Sciatic nerve (tissue), 2 donors: ENCODE data around the gene TRMT2A. TPM values are rescaled to one million over a fixed set of nuclear protein-coding genes. Genes with fewer than 3 reads are reported as not detected.
A peak's percentile ranks its signal among the peaks of the same experiment; 100 is the strongest.

Experiments
- ATAC-seq: fragments of 200-7000 bp; cut with Tn5 transposase; one replicate; pipeline ENCODE4 v1.9.1; 2020; ENCODE audit warnings: mild to moderate bottlenecking, moderate library complexity
- DNase-seq: peaks from one replicate; pipeline ENCODE4 v3.0.0-alpha.2; 2020; ENCODE audit warnings: low spot score
- intact Hi-C: fragments of 100-400 bp; cut with DNase I; formaldehyde crosslinking; loops from one replicate; pipeline ENCODE4 v1.14.2; 2022
- total RNA-seq: library from RNA; stranded (reverse); fragmentation: NEBNext Ultra II Directional; extraction: Animal tissue kit (Norgen Biotek cat#: 25700); gene quantifications from one replicate; pipeline ENCODE4 v1.2.1, GENCODE V29; 2021
- donor health status: DM: no; HTN: no; CAD: no.
- donor health status: DM: no; HTN: no; CAD: no.

TRMT2A gene
- total RNA-seq, 1 donor from 2014 or later: 46.8 TPM

DNA sequence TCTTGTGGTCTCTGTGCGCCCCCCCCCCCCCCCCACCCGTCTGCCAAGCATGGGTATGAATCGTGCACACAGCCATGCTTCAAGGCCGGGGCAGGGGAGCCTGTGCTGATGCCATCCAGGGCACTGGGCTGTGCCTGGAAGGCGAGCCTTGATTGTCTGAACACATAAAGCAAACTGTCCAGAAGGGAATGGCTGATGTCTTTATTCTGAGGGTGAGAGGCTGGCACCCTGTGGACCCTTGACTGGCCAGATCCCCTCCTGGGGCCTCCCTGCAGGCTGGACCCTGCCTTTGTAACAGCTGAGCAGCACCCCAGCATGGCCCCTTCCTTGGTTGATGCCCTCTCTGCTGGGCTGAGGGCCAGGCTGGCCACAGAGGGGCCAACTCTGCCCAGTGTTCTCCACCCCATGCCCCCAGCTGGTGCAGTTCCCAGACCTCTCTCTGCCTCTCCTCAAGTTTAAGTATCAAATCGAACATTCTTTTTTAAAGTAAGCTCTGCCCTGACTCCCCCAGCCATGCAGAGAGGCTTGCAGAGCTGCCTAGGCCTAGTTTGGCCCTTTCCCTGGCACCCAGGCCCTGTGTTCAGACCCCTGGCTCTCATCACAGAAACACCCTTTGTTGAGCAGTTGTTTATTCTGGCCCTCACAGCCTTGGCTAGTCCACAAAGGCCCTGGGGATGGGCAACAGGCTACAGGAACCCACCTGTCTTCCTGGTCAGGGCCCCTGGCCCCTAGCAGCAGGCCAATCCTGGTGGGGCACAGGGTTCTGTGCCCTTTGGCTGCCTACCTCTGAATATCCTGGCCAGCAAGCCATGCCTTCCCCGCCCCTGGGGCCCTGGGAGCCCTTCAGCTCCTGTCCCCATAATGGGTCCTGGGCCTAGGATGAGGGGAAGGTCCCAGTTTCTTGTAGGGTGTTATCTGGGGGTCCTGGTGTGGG is 5.1 kb downstream of the TRMT2A start:
- ATAC-seq: no peak
- intact Hi-C loops: no loop called here
- DNase-seq: no peak

DNA sequence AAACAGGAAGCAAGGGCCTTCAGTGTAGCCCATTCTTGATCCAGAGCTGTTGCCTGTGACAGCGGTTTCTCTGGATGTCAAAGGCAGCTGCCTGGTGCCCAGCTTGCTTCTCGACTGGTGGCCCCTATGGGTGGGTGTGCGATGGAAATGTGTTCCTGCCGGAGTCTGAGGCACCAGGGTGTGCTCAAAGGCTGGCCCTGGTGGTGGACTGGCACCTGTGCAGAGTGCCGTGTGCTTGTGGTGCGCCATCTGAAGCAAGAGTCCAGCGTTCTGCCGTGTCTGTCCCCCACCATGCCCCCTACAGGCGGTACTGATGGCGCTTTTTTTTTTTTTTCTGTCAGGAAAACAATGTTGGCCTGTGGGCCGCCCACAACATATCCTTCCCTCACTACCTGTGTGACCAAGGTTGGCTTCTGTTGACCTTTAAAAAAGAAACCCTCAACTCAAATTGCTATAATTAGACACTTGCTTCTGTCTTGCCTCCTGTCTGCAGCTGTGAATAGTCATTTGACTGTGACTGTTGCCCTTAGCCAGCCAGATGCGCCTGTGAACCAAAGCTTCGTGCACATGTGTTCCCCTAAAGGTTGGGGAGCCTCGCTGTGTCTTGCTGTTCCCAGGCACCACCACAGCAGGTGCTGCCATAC is 5.9 kb downstream of the TRMT2A start:
- no peak for DNase-seq
- intact Hi-C loops: no loop called here
- no peak for ATAC-seq

DNA sequence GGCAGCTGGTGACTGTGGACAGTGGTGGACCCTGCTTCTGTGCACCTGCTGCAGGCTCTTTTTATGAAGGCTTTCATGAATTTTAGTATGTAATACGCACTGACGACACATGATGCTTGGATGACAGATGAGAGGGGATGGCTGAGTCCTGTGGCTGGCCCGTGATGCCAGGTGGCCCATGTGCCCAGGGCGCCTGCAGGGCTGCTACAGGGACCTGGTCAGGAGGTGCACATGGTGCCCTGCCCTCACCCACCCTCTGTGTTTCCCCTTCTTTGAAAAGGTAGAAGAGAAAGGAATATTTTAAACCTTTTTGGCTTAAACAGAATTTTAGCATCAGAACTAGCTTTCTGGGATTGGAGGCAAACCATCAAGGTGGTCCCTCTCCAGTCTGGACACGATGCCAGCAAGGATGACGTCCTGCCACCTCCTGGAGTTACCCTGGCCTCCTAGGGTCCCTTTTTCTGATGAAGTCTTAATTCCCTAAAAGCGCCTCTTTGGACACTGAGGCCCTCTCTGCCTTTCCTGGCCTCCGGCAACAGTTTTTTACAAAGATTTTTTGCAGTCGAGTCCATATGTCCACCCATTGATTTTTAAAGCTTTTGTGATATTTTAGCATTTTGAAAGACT is 6.6 kb downstream of the TRMT2A start:
- intact Hi-C loops: no loop called here
- DNase-seq: no peak
- no peak for ATAC-seq

DNA sequence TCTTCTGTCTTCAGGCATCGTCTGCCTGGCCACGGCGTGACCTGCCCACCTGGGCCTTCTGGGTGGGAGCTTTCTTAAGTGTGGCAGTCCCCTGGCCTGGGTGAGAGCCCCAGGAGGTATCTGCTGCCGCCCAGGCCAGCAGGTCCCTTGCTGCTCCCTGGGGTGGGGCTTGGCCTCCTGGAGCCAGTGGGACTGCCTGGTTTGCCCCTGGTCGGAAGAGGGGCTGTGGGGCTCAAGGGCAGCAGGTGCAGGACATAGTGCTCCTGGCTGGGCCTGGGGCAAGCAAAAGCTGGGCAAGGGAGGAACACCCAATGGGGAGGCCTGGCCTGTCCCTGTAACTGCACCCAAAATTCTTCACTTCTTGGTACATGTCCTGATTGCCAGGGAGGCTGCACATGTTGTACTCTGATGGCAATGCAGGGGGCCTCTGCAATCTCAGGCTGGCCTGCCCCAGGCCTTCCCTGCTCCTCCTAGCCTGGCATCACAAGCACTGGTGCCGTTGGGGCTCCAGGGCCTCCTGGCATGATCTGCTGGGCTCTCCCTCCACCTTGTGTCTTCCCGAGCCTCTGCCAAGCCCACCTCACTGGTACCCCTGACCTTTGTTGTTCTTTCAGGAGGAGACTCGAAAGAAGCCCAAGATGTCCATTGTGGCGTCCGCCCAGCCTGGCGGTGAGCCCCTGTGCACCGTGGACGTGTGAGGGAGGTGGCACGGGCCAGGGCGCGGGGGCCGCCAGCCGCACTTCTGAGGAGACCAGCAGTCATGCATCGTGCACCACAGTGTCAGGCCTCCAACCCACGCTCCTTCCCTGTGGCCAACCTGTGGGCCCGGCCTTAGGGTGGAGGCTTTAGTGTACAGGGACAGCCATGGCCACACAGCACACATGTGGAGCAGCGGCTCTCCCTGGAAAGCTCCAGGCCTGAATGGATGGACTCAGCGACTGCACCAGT is 7.3 kb downstream of the TRMT2A start:
- intact Hi-C loops: no loop called here
- DNase-seq: no peak
- peak; percentile 14 for ATAC-seq

DNA sequence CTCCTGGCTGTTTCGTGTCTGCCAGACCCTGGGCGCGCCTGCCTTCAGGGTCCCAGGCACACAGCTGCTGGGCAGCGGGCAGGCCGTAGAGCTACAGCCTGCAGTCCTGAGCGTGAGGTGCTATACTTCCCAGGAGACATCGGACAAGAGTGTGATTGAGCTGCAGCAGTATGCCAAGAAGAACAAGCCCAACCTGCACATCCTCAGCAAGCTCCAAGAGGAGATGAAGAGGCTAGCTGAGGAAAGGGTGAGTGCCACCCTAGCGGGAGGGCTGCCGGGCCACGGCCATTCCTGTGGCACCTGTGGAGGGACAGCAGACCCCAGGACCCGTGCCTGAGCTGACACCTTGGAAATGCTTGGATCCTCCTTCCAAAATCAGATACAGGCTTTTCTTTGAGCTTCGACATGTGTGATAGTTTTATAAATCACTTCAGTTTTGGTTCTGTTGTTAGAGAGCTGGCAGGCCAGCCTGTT is 8.2 kb downstream of the TRMT2A start:
- ATAC-seq: no peak
- intact Hi-C loops: no loop called here
- DNase-seq: no peak

DNA sequence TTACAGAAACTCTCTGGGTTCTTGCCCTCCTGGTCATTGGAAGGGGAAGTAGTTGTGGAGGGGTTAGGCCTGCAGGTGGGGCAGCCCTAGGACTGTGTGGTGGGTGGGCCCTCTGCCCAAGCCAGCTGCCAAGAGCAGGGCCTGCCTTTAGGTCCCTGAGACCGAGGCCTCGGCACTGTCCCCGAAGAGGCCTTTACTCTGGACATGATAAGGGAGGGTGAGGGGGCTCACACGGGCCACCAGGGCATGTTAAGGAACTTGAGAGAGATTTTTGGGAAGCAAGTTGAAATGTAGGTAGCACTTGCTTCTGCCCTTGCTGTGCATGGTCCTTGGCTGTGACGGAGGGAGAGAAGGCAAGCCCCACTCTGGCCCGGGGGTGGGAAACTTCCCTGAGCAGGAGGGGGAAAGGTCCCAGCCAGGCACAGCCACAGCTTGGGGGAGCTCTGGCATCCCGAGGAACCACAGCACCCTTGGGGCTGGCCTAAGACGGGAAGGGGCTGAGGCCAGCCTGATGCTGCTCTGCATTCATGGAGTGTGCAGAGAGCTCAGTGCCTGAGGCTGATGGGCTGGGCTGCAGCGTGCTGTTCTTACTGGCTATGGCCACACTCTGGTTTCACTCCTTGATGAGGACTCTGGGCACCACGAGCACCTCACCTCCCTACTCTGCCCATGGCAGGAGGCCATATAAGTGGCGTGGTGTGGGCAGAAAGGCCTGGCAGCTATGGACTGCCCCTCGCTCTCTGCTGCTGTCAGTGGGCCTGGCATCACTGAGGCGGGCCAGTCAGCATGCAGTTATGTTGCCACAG is 8.9 kb downstream of the TRMT2A start:
- DNase-seq: no peak
- intact Hi-C loops: no loop called here

DNA sequence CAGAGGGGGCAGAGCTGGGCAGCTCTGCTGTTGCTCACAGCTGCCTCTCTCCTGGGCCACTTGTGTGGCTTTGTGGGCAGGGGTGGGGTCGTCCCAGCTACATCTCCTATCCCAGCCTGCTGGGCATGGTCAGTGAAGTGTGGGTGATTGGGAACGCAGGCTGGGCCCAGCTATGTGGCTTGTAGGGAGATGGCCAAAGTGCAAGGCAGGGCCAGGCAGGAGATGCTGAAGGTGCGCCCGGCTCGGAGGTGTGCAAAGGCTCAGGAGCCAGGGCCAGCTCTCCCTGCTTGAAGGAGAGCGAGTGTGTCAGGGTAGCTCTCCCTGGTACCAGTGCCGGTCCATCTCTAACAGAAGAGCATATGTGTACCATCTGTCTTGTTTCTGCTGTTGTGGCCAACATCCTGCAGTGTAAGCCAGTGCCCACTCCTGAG is 9.5 kb downstream of the TRMT2A start:
- no peak for DNase-seq
- intact Hi-C loops: no loop called here

More for the DNA sequence above, 8.9 kb downstream of the TRMT2A start:
- ATAC-seq: no peak

DNA sequence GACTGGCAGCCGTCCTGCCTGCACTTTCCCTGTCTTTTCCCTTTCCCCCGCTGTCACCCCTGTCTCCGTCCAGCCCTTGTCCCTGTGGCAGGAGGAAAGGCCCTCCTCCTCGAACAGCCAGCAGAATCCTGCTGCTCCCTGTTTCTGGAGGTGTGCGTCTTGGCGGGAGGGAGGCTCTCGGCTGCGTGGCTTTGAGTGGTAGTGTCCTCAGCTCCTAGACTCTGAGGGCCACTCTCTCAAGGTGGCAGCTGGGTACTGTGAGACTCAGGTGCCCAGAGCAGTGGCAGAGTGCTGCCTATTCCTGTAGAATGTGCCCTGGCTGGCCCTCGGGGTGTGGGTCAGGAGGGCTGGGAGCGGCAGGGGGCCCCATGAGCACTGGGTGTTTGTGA is 10.2 kb downstream of the TRMT2A start:
- DNase-seq (no peak), ATAC-seq (no peak)
- intact Hi-C loops: no loop called here

More for the DNA sequence above, 9.5 kb downstream of the TRMT2A start:
- ATAC-seq: no peak

DNA sequence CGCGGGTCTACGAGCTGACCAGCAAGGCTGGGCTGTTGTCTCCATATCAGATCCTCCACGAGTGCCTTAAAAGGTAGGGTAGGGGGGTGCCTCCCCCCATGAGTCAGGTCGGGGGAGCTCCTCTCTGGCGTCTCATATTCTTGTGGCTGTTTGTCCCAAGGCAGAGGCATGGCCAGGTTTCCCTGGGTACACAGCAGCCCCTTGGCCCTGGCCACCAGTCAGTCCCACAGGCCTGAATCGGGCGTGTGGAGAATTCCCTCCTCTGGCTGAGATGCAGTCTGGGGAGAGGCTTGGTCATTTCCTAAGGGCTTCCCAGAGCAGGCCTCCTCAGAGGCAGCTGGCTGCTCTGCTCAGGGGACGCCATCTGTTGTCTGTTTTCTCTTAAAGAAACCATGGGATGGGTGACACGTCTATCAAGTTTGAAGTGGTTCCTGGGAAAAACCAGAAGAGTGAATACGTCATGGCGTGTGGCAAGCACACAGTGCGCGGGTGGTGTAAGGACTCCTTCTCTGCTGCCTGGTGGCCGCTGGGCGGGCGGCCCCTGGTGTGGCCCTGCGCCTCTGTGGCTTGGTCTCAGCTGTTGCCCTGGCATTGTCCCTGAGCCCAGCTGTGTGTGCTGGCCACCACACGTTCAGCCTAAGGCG is 10.7 kb downstream of the TRMT2A start:
- intact Hi-C loops: no loop called here

DNA sequence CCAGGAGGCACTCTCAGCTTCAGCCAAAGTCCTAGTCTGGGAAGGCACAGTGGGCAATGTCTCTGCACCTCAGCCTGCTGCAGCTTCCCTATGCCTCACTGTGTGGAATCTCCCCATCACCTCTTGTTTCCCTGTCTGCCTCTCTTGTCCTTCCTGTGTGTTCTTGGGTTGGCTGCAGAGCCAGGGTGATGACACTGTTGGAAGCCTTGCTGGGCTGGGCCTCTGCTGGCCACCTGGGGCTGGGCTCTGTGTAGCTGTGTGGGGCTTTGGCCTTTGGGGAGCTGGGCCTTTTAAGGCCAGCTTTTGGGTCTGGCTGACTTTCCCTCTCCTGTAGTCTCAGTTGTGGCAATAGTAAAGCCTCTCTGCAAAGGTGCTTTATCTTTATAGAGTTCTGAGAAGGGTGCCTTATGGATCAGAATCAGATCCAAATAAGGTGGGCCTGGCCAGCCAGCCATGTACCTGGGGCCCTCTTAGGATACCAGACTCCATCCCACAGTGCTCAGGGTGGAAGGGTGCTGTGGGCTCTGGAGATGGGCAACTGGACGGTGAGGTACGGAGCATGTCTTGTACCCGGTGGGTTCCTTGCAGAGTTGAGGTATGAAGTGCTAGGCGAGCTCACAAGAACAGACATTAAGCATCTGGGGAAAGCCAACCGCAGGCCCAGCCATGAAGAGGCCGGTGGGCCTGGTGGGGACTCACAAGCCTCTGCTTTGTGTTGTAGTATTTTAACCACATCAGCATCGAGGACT is 11.4 kb downstream of the TRMT2A start:
- no peak for DNase-seq
- ATAC-seq: no peak
- intact Hi-C loops: no loop called here

More for the DNA sequence above, 10.7 kb downstream of the TRMT2A start:
- ATAC-seq (no peak), DNase-seq (no peak)

DNA sequence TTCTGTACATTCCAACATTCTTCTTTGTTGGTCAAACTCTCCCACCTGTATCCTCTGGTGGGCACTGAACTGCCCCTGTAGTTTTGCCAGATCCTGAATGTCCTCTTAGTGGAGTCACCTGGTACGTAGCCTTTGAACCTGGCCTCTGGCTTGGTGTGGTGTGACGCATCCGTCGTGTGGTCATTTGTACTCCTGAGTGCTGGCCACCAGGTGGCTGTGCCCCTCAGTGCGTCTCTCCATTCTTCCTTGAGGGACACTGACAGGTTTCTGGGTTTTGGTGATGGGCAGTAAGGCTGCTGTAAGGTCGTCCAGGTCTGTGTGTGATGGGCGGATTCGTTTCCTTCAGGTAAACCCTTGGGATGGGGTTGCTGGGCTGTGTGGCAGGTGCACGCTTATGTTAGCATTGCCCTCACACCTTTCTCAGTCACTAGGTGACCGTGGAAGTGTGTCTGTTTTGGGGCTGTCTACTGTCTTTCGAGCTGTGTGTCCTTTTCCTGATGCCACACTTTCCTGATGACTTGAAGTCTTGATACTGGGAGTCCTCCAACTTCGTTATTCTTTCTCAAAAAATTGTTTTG is 14.7 kb downstream of the TRMT2A start:
- intact Hi-C loops: no loop called here
- ATAC-seq: no peak
- no peak for DNase-seq

DNA sequence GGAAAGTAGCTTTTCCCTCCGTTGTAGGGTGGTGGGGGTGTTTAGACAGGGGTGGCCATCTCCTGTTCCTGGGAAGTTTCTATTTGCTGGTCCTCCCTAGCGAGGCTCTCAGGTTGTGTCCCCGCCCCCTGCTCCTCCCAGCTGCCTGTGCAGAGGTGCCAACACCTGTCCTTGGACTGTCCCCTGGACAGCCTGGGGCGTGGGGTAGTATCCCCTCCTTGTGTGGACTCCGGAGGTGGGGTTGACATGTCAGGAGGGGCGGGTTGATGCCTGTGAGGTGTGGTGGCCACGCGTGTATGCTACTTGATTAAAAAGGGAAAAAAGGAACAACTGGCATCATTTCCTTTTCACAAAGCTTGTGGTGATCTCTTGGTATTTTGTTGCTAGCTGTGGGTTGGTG is 15.4 kb downstream of the TRMT2A start:
- intact Hi-C loops: no loop called here
- DNase-seq (no peak), ATAC-seq (no peak)

DNA sequence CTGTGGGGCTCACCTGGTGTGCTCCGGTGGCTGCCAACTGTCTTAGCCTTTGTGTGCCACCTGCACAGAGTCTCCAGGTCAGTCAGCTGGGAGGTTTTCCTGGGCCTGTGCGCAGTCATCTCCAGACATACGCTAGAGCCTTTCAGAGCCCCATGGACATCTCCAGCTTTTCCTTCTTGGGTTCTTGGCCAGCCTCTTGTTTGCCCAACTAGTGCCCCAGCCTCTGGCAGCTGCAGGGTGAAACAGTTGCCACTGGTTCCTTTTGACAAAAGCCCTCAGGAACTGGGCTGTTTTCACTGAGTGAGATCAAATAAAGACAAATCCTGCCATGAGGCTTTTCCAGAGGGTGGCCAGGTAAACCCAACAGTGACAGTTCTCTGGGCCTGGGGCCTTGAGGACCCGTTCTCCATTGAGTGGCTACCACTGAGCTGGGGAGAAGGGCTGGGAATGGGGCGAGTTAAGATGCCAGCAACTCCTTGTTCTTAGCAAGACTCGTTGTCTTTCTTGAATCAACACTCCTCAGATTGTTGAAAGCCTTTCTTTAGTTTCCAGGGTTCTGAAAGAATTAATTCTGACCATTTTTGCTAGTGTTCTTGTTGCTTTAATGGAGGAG is 17.8 kb downstream of the TRMT2A start:
- ATAC-seq: no peak
- no peak for DNase-seq
- intact Hi-C loops: no loop called here

DNA sequence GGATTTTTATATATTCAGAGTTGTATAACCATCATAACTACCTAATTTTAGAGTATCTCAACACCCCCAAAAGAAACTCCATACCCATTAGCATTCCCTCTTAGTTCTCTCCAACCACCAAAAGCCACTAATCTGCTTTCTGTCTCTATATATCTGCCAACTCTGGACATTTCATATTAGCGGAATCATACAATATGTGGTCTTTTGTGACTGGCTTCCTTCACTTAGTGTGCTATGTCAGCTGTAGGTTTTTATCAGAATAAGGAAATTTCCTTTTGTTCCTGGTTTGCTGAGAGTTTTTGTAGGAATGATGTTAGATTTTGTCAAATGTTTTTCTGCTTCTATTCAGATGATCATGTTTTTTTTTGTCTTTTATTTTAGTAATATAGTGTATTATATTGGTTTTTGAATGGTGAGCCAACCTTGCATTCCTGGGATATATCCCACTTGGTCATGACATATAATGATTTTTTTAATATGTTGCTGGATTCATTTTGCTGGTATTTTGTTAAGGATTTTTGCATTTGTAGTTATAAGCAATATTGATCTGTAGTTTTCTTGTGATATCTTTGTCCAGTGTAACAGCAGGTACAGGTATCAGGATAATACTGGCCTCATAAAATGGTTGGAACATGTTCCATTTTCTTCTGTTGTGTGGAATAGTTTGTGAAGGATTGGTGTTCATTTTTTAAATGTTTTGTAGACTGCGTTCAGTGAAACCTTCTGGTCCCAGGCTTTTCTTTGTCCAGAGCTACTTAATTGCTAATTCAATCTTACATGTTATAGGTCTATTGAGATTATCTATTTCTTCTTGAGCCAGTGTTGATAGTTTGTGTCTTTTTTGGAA is 20.2 kb downstream of the TRMT2A start:
- no peak for DNase-seq
- ATAC-seq: no peak
- intact Hi-C loops: no loop called here

DNA sequence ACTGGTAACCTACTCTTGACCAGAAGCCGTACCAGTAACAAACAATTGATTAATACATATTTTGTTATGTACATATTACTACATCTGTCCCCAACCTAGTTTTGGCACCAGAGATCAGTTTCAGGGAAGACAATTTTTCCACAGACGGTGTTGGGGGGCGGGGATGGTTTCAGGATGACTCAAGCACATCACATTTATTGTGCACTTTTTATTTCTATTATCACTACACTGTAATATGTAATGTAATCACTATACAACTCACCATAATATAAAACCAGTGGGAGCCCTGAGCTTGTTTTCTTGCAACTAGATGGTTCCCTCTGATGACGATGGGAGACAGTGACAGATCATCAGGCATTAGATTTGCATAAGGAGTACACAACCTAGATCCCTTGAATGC is 21.5 kb downstream of the TRMT2A start:
- no peak for DNase-seq
- intact Hi-C loops: no loop called here
- ATAC-seq: no peak
